Esophagus mucosa (tissue), 1 donor: ENCODE measurements around the gene SYCN. TPM values are rescaled to one million over a fixed set of nuclear protein-coding genes. Genes with fewer than 3 reads are reported as not detected.
"Not testable (repeated sequence)": the region's sequence is repeated elsewhere in the genome, so short reads cannot be mapped to it uniquely, and the experiment has no call there.

ENCODE experiments used
- ATAC-seq: fragments of 200-7000 bp; cut with Tn5 transposase; one replicate; pipeline ENCODE4 v1.9.1; 2020
- total RNA-seq: library from RNA; stranded (reverse); gene quantifications from one replicate; pipeline ENCODE4 v1.2.4, GENCODE V29; 2023
- donor health status: DM: yes; HTN: yes; CAD: no.

The SYCN gene
- total RNA-seq, 1 donor from 2014 or later = not detected

- ATAC-seq = no peak
These were observed 19.7 kb upstream of the SYCN start for GRCh38 chr19:39223703-39224279.

GRCh38 chr19:39219108-39219507, 15.0 kb upstream of the SYCN start:
- ATAC-seq = not testable (repeated sequence)

GRCh38 chr19:39218230-39219007, 14.4 kb upstream of the SYCN start:
- ATAC-seq = no peak

- ATAC-seq = no peak
These were observed 13.0 kb upstream of the SYCN start for GRCh38 chr19:39217094-39217493.

- ATAC-seq = not testable (repeated sequence)
These were observed 11.3 kb upstream of the SYCN start for GRCh38 chr19:39215323-39215722.

GRCh38 chr19:39212375-39212742, 8.3 kb upstream of the SYCN start:
- ATAC-seq = peak; percentile 66

- ATAC-seq = peak; percentile 42
These were observed 7.8 kb upstream of the SYCN start for GRCh38 chr19:39211731-39212374.

- no peak for ATAC-seq
These were observed 5.1 kb upstream of the SYCN start for GRCh38 chr19:39209196-39209595.

- peak; percentile 1 for ATAC-seq
These were observed 4.2 kb upstream of the SYCN start for GRCh38 chr19:39208175-39208795.

- ATAC-seq = no peak
These were observed 3.3 kb upstream of the SYCN start for GRCh38 chr19:39207293-39207836.

GRCh38 chr19:39206122-39206521, 2.1 kb upstream of the SYCN start:
- ATAC-seq = no peak

GRCh38 chr19:39205449-39205764, 1.3 kb upstream of the SYCN start:
- ATAC-seq = no peak

GRCh38 chr19:39202998-39203355, 1.1 kb downstream of the SYCN start:
- ATAC-seq = no peak

GRCh38 chr19:39200803-39201115, 3.3 kb downstream of the SYCN start:
- no peak for ATAC-seq

- ATAC-seq = no peak
These were observed 3.8 kb downstream of the SYCN start for GRCh38 chr19:39200066-39200802.

GRCh38 chr19:39199025-39199424, 5.0 kb downstream of the SYCN start:
- ATAC-seq = peak; percentile 28

- ATAC-seq = peak; percentile 55
These were observed 6.3 kb downstream of the SYCN start for GRCh38 chr19:39197808-39198207.

- peak; percentile 68 for ATAC-seq
These were observed 7.1 kb downstream of the SYCN start, which contains the start of gene NCCRP1 for GRCh38 chr19:39196860-39197562. NCCRP1 (plus strand) TSS chr19:39196964; CDS start chr19:39196983, 19 bp downstream.

- ATAC-seq = no peak
These were observed 7.7 kb downstream of the SYCN start for GRCh38 chr19:39196320-39196719.

GRCh38 chr19:39195755-39196154, 8.3 kb downstream of the SYCN start:
- peak; percentile 63 for ATAC-seq

GRCh38 chr19:39194832-39195542, 9.1 kb downstream of the SYCN start:
- no peak for ATAC-seq
